IMR-90 (cell line): ENCODE measurements around the gene SLC44A1. TPM values are rescaled to one million over a fixed set of nuclear protein-coding genes. Genes with fewer than 3 reads are reported as not detected.

Experiments used
- ATAC-seq: fragments of 200-7000 bp; cut with Tn5 transposase; 2 replicates; pipeline ENCODE4 v1.9.1; 2020; ENCODE audit warnings: low read depth, mild to moderate bottlenecking, moderate library complexity
- BruUV-seq: library from RNA; stranded (reverse); fragments of 400-500 nt; replicated peaks from 2 replicates; lab custom pipeline; 2021; lab: Mats Ljungman, UMichigan
- CTCF ChIA-PET: fragments of 300-600 bp; formaldehyde crosslinking; extraction: SDS; loops from one replicate; lab custom pipeline; 2021; ENCODE audit warnings: antibody characterized with exemption; lab: Yijun Ruan, JAX
- POLR2A ChIA-PET: fragments of 300-600 bp; sonication (Branson Sonifier 250); formaldehyde crosslinking; loops from one replicate; lab custom pipeline; 2022; ENCODE audit warnings: antibody characterized with exemption; ENCODE audit not compliant: unreplicated experiment; lab: Charles Lee
- DNase-seq: peaks from one replicate; pipeline ENCODE4 v3.0.0; 2013
- H2AFZ ChIP-seq: replicated peaks from 2 replicates; pipeline ENCODE3; 2013; ENCODE audit warnings: low read length, mild to moderate bottlenecking; ENCODE audit not compliant: poor library complexity
- H2AK5ac ChIP-seq: 2 replicates; pipeline ENCODE4 v1.6.1; 2013; ENCODE audit warnings: low read depth, low read length, inconsistent platforms
- H2AK9ac ChIP-seq: replicated peaks from 2 replicates; pipeline ENCODE3; 2013; ENCODE audit warnings: mild to moderate bottlenecking, low read depth, low read length, moderate library complexity; ENCODE audit not compliant: poor library complexity
- H2BK120ac ChIP-seq: 2 replicates; pipeline ENCODE4 v1.6.1; 2013; ENCODE audit warnings: low read depth, low read length, inconsistent platforms
- H2BK15ac ChIP-seq: 3 replicates; pipeline ENCODE4 v1.6.1; 2013; ENCODE audit warnings: low read depth, low read length, inconsistent platforms
- H2BK20ac ChIP-seq: 2 replicates; pipeline ENCODE4 v1.6.1; 2013; ENCODE audit warnings: low read depth, mild to moderate bottlenecking, inconsistent platforms, low read length, moderate library complexity
- H2BK5ac ChIP-seq: 2 replicates; pipeline ENCODE4 v1.6.1; 2013; ENCODE audit warnings: mild to moderate bottlenecking, low read depth, low read length, inconsistent platforms; ENCODE audit not compliant: poor library complexity, severe bottlenecking
- H3K14ac ChIP-seq: replicated peaks from 2 replicates; pipeline ENCODE4 v1.6.1; 2013; ENCODE audit warnings: low read depth, low read length, inconsistent platforms
- H3K18ac ChIP-seq: 2 replicates; pipeline ENCODE4 v1.6.1; 2013; ENCODE audit warnings: low read depth, low read length, control low read depth
- H3K23ac ChIP-seq: 2 replicates; pipeline ENCODE4 v1.6.1; 2013; ENCODE audit warnings: low read depth, low read length, inconsistent platforms
- H3K27ac ChIP-seq: 2 replicates; pipeline ENCODE4 v1.5.1; 2013; ENCODE audit warnings: mild to moderate bottlenecking, control low read depth, low read length; ENCODE audit not compliant: insufficient read depth
- H3K27me3 ChIP-seq: 2 replicates; pipeline ENCODE4 v1.6.1; 2013; ENCODE audit warnings: low read length; ENCODE audit not compliant: control insufficient read depth, insufficient read depth
- H3K36me3 ChIP-seq: 2 replicates; pipeline ENCODE4 v1.6.1; 2013; ENCODE audit warnings: low read length, mixed read lengths; ENCODE audit not compliant: control insufficient read depth, insufficient read depth
- H3K4ac ChIP-seq: 2 replicates; pipeline ENCODE4 v1.6.1; 2013; ENCODE audit warnings: low read depth, low read length, inconsistent platforms
- H3K4me1 ChIP-seq: 2 replicates; pipeline ENCODE4 v1.6.1; 2013; ENCODE audit warnings: low read length, mixed read lengths; ENCODE audit not compliant: control insufficient read depth, insufficient read depth
- H3K4me2 ChIP-seq: 2 replicates; pipeline ENCODE4 v1.6.1; 2013; ENCODE audit warnings: low read depth, mild to moderate bottlenecking, control low read depth, low read length, moderate library complexity
- H3K4me3 ChIP-seq: 2 replicates; pipeline ENCODE4 v1.5.1; 2013; ENCODE audit warnings: low read depth, mild to moderate bottlenecking, control low read depth, low read length, moderate library complexity; ENCODE audit not compliant: insufficient read depth
- H3K56ac ChIP-seq: 2 replicates; pipeline ENCODE4 v1.6.1; 2013; ENCODE audit warnings: low read length, inconsistent platforms; ENCODE audit not compliant: insufficient read depth; ENCODE audit errors: extremely low read depth
- H3K79me1 ChIP-seq, 2 experiments: 2 replicates each; pipeline ENCODE4 v1.6.1; 2013; ENCODE audit warnings: low read length in 2 of 2, inconsistent platforms in 1 of 2, low read depth in 1 of 2
- H3K9ac ChIP-seq: 2 replicates; pipeline ENCODE4 v1.6.1; 2013; ENCODE audit warnings: low read depth, low read length, control low read depth
- H3K9me1 ChIP-seq: 2 replicates; pipeline ENCODE4 v1.6.1; 2013; ENCODE audit warnings: low read length, inconsistent platforms; ENCODE audit not compliant: insufficient read depth
- H3K9me3 ChIP-seq: 2 replicates; pipeline ENCODE4 v1.6.1; 2013; ENCODE audit warnings: low read length; ENCODE audit not compliant: control insufficient read depth, insufficient read depth
- H4K20me1 ChIP-seq: 2 replicates; pipeline ENCODE4 v1.6.1; 2013; ENCODE audit warnings: low read length, inconsistent platforms; ENCODE audit not compliant: insufficient read depth
- H4K5ac ChIP-seq: 2 replicates; pipeline ENCODE4 v1.6.1; 2013; ENCODE audit warnings: mild to moderate bottlenecking, low read depth, low read length, control low read depth
- H4K8ac ChIP-seq, 2 experiments: 2 replicates each; pipeline ENCODE4 v1.6.1; 2013; ENCODE audit warnings: low read depth in 2 of 2, low read length in 2 of 2, control low read depth in 1 of 2, inconsistent platforms in 1 of 2
- H4K91ac ChIP-seq: 2 replicates; pipeline ENCODE4 v1.6.1; 2013; ENCODE audit warnings: low read depth, low read length, inconsistent platforms; ENCODE audit not compliant: insufficient read depth
- BHLHE40 ChIP-seq: fragments of 150-350 bp; IDR thresholded peaks from 2 replicates; pipeline ENCODE4 v1.6.1; 2016; ENCODE audit warnings: mild to moderate bottlenecking, low read depth, low read length
- CEBPB ChIP-seq: IDR thresholded peaks from 2 replicates; pipeline ENCODE4 v1.6.1; 2012; ENCODE audit warnings: low read depth, low read length, improper control_type of control experiment
- CHD1 ChIP-seq: IDR thresholded peaks from 2 replicates; pipeline ENCODE4 v1.6.1; 2012; ENCODE audit warnings: low read depth, low read length, improper control_type of control experiment
- ELK1 ChIP-seq: fragments of 150-350 bp; IDR thresholded peaks from 2 replicates; pipeline ENCODE4 v1.6.1; 2016; ENCODE audit warnings: low read depth, mild to moderate bottlenecking, low read length, moderate library complexity, borderline replicate concordance
- FOS ChIP-seq: fragments of 150-350 bp; IDR thresholded peaks from 2 replicates; pipeline ENCODE4 v1.6.1; 2016; ENCODE audit warnings: low read depth, low read length
- MAFK ChIP-seq: IDR thresholded peaks from 2 replicates; pipeline ENCODE4 v1.6.1; 2012; ENCODE audit warnings: low read depth, low read length, improper control_type of control experiment
- MAZ ChIP-seq: IDR thresholded peaks from 2 replicates; pipeline ENCODE4 v1.6.1; 2012; ENCODE audit warnings: low read depth, mild to moderate bottlenecking, low read length, improper control_type of control experiment, moderate library complexity, borderline replicate concordance
- MXI1 ChIP-seq: IDR thresholded peaks from 2 replicates; pipeline ENCODE4 v1.6.1; 2012; ENCODE audit warnings: low read depth, mild to moderate bottlenecking, low read length, moderate library complexity, borderline replicate concordance
- NFE2L2 ChIP-seq: fragments of 150-350 bp; IDR thresholded peaks from 2 replicates; pipeline ENCODE4 v1.6.1; 2016; ENCODE audit warnings: low read depth, mild to moderate bottlenecking, low read length
- POLR2A ChIP-seq: IDR thresholded peaks from 2 replicates; pipeline ENCODE4 v1.6.1; 2012; ENCODE audit warnings: mild to moderate bottlenecking, low read depth, low read length
- RAD21 ChIP-seq: IDR thresholded peaks from 2 replicates; pipeline ENCODE4 v1.6.1; 2012; ENCODE audit warnings: low read length, improper control_type of control experiment
- RCOR1 ChIP-seq: IDR thresholded peaks from 2 replicates; pipeline ENCODE4 v1.6.1; 2012; ENCODE audit warnings: mild to moderate bottlenecking, low read length, improper control_type of control experiment; ENCODE audit not compliant: insufficient replicate concordance
- RFX5 ChIP-seq: IDR thresholded peaks from 2 replicates; pipeline ENCODE4 v1.8.0; 2012; ENCODE audit warnings: low read depth, mild to moderate bottlenecking, low read length, moderate library complexity
- SMC3 ChIP-seq: fragments of 150-350 bp; IDR thresholded peaks from 2 replicates; pipeline ENCODE4 v1.6.1; 2016; ENCODE audit warnings: low read depth, mild to moderate bottlenecking, antibody characterized with exemption, low read length, moderate library complexity
- USF2 ChIP-seq: fragments of 150-350 bp; IDR thresholded peaks from 2 replicates; pipeline ENCODE4 v1.6.1; 2017; ENCODE audit warnings: mild to moderate bottlenecking, antibody characterized with exemption, low read length, low read depth
- WGBS, 2 experiments: methylation state at CpG; one replicate each; pipeline versions ENCODE4 v1.1.5 to v1.1.7; 2013; ENCODE audit warnings: missing lambda C conversion rate in 2 of 2; ENCODE audit not compliant: insufficient read length in 1 of 2; ENCODE audit errors: extremely low coverage in 2 of 2; 5-methylcytosine and 5-hydroxymethylcytosine counted together
- dilution Hi-C: fragments of 300-500 bp; cut with HindIII; formaldehyde crosslinking; loops from one replicate; pipeline ENCODE4 v1.14.3; 2018; ENCODE audit warnings: low sequenced_read_pairs; ENCODE audit not compliant: unreplicated experiment
- in situ Hi-C: fragments of 300-500 bp; cut with MboI; formaldehyde crosslinking; loops from 3 replicates; pipeline ENCODE4 v1.14.3; 2019; ENCODE audit warnings: low sequenced_read_pairs, inconsistent platforms, mixed read lengths
- intact Hi-C: fragments of 100-400 bp; cut with micrococcal nuclease; formaldehyde crosslinking; loops from 2 replicates; pipeline ENCODE4 v1.10.0; 2022
- polyA plus RNA-seq, 3 experiments: library from polyadenylated mRNA; depleted of rRNA; stranded (reverse); fragments of >200 nt; gene quantifications; 2 replicates each; pipeline ENCODE4 v1.2.3, GENCODE V29; 2012; ENCODE audit warnings: low replicate concordance in 1 of 3
- total RNA-seq: library from RNA; depleted of rRNA; stranded (reverse); fragments of >200 nt; gene quantifications from 2 replicates; pipeline ENCODE4 v1.2.3, GENCODE V29; 2012
- TF ChIP-seq, protein P1 (sequence below): conservative IDR thresholded peaks from 2 replicates; pipeline ENCODE4 v1.5.1; 2012; ENCODE audit warnings: mild to moderate bottlenecking, low read depth, low read length, improper control_type of control experiment

The SLC44A1 gene
- total and polyA plus RNA-seq, 2 of the 4 experiments (the other 2 are of a cell fraction): 5.2 to 21.7 TPM

GRCh38 chr9:105284463-105284862 is 40.0 kb downstream of the SLC44A1 start:
- Histone ChIP-seq H3K56ac (no peak overlapping the region), H3K4me3 (no peak overlapping the region), H3K27ac (no peak overlapping the region), H3K4me2 (no peak overlapping the region), H4K5ac (no peak overlapping the region), H3K9ac (no peak overlapping the region), H2BK5ac (no peak overlapping the region), H4K20me1 (no peaks in the 10 kb centered on the region; the same call in 1 of the 2 replicates), H3K9me1 (peaks cover 5% of the 10 kb centered on the region; the same call in 1 of the 2 replicates), H3K79me1 (peaks cover 0 to 13% of the 10 kb centered on the region in 2 experiments; a peak in 3 of 4 replicates), H3K36me3 (no peaks in the 10 kb centered on the region), H2AFZ (no peak overlapping the region), H3K14ac (no peak overlapping the region), H2AK5ac (no peak overlapping the region), H3K23ac (no peak overlapping the region), H4K91ac (no peak overlapping the region), H3K9me3 (no peaks in the 10 kb centered on the region), H2BK20ac (no peak overlapping the region), H3K18ac (no peak overlapping the region), H2BK120ac (no peak overlapping the region), H3K4ac (no peak overlapping the region), H2AK9ac (no peak overlapping the region), H3K27me3 (no peaks in the 10 kb centered on the region), H2BK15ac (no peak overlapping the region), H4K8ac (no peak overlapping the region), H3K4me1 (peaks cover 1% of the 10 kb centered on the region; the same call in 1 of the 2 replicates)
- intact Hi-C loops: no loop called here
- no peak for ATAC-seq
- DNase-seq: no peak
- no CpG with 5 or more reads among the region's 2 CpGs for WGBS, 2 experiments
- TF ChIP-seq FOS (no peak), MAFK (no peak), SMC3 (no peak), RAD21 (no peak), MXI1 (no peak), POLR2A (no peak), CHD1 (no peak), BHLHE40 (no peak), MAZ (no peak), CEBPB (no peak), USF2 (no peak), NFE2L2 (no peak), ELK1 (no peak), RCOR1 (no peak), RFX5 (no peak)
- TF ChIP-seq, protein P1, sequence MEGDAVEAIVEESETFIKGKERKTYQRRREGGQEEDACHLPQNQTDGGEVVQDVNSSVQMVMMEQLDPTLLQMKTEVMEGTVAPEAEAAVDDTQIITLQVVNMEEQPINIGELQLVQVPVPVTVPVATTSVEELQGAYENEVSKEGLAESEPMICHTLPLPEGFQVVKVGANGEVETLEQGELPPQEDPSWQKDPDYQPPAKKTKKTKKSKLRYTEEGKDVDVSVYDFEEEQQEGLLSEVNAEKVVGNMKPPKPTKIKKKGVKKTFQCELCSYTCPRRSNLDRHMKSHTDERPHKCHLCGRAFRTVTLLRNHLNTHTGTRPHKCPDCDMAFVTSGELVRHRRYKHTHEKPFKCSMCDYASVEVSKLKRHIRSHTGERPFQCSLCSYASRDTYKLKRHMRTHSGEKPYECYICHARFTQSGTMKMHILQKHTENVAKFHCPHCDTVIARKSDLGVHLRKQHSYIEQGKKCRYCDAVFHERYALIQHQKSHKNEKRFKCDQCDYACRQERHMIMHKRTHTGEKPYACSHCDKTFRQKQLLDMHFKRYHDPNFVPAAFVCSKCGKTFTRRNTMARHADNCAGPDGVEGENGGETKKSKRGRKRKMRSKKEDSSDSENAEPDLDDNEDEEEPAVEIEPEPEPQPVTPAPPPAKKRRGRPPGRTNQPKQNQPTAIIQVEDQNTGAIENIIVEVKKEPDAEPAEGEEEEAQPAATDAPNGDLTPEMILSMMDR: no peak
- in situ Hi-C loops: no loop called here
- POLR2A ChIA-PET: no interaction called here
- CTCF ChIA-PET: interaction anchor here (0.7 kb wide), 1 partner anchor 377 kb away, joined by 5 read pairs; no protein-coding TSS in a partner anchor
- dilution Hi-C loops: no loop called here
- no TSS peak for BruUV-seq
